A549 (cell line): ENCODE measurements around the gene SLC34A2. TPM values are rescaled to one million over a fixed set of nuclear protein-coding genes. Genes with fewer than 3 reads are reported as not detected.

Source experiments
- ATAC-seq, 2 experiments: fragments of 200-7000 bp in 1 of 2; fragments of >200 bp in 1 of 2; cut with Nextera tagmentation in 1 of 2; cut with Tn5 transposase in 1 of 2; 3 replicates each; pipeline versions ENCODE4 v1.8.0 to v1.9.1; 2018 to 2020; ENCODE audit warnings: mild to moderate bottlenecking in 1 of 2, moderate library complexity in 1 of 2
- CTCF ChIA-PET: fragments of 300-600 bp; sonication (Branson Sonifier 250); formaldehyde crosslinking; extraction: SDS; loops from one replicate; lab custom pipeline; 2021; ENCODE audit warnings: antibody characterized with exemption, inconsistent platforms; lab: Yijun Ruan, JAX
- POLR2A ChIA-PET: fragments of 350-600 bp; formaldehyde crosslinking; extraction: SDS; loops from one replicate; lab custom pipeline; 2021; ENCODE audit warnings: antibody characterized with exemption, inconsistent platforms; lab: Yijun Ruan, JAX
- DNase-seq, 2 experiments: peaks; one replicate each; pipeline versions ENCODE4 v3.0.0 to v3.0.0-alpha.2; 2011 to 2016; ENCODE audit warnings: low read depth in 1 of 2, low spot score in 1 of 2
- FAIRE-seq: peaks from 2 replicates; lab custom pipeline; 2011; peaks lifted over from hg19 to GRCh38; lab: Jason Lieb, UNC
- H3K27ac ChIP-seq, 2 experiments: fragments of >200 bp; sonication (Bioruptor Twin); formaldehyde crosslinking; 3 replicates each; pipeline ENCODE4 v1.5.1; 2016 to 2017
- H3K4me1 ChIP-seq: fragments of >200 bp; sonication (Bioruptor Twin); formaldehyde crosslinking; 3 replicates; pipeline ENCODE4 v1.6.1; 2016
- H3K4me2 ChIP-seq: fragments of >200 bp; sonication (Bioruptor Twin); formaldehyde crosslinking; 3 replicates; pipeline ENCODE4 v1.6.1; 2016
- H3K4me3 ChIP-seq: fragments of >200 bp; sonication (Bioruptor Twin); formaldehyde crosslinking; 3 replicates; pipeline ENCODE4 v1.5.1; 2016
- H3K9me3 ChIP-seq: fragments of >200 bp; sonication (Bioruptor Twin); formaldehyde crosslinking; 3 replicates; pipeline ENCODE4 v1.6.1; 2016
- ATOH8 ChIP-seq: fragments of 250-450 bp; sonication (Bioruptor Pico); IDR thresholded peaks from 2 replicates; pipeline ENCODE4 v1.5.0; 2020; ENCODE audit warnings: low read depth, mild to moderate bottlenecking, moderate library complexity
- BHLHE40 ChIP-seq: IDR thresholded peaks from 2 replicates; pipeline ENCODE4 v1.6.1; 2012; ENCODE audit warnings: low read depth, low read length, inconsistent platforms
- CBX8 ChIP-seq: fragments of 200-600 bp; sonication (generic); IDR thresholded peaks from 2 replicates; pipeline ENCODE4 v1.6.1; 2016
- CHD2 ChIP-seq: fragments of 150-350 bp; IDR thresholded peaks from 2 replicates; pipeline ENCODE4 v1.6.1; 2014; ENCODE audit warnings: low read length; ENCODE audit not compliant: partially characterized antibody
- CHD4 ChIP-seq: fragments of 200-600 bp; sonication (generic); IDR thresholded peaks from 2 replicates; pipeline ENCODE4 v1.6.1; 2016; ENCODE audit warnings: antibody characterized with exemption, mild to moderate bottlenecking, borderline replicate concordance
- E2F6 ChIP-seq: IDR thresholded peaks from 2 replicates; pipeline ENCODE4 v1.6.1; 2012; ENCODE audit warnings: low read depth, borderline replicate concordance
- EP300 ChIP-seq, 2 experiments: fragments of >200 bp; sonication (Bioruptor Twin); formaldehyde crosslinking; IDR thresholded peaks; 2 replicates in 1 of 2; 3 replicates in 1 of 2; pipeline ENCODE4 v1.6.1; 2016 to 2017
- FOSL2 ChIP-seq, 2 experiments: fragments of 450-650 bp in 1 of 2; fragments of >200 bp in 1 of 2; sonication (Bioruptor Twin) in 1 of 2; formaldehyde crosslinking; IDR thresholded peaks; 2 replicates each; pipeline versions ENCODE4 v1.5.0 to v1.6.1; 2016 to 2020; ENCODE audit warnings: mild to moderate bottlenecking in 1 of 2, moderate library complexity in 1 of 2
- HDAC2 ChIP-seq: fragments of 200-600 bp; sonication (generic); IDR thresholded peaks from 2 replicates; pipeline ENCODE4 v1.6.1; 2016
- HEYL ChIP-seq: fragments of 250-450 bp; sonication (Bioruptor Pico); IDR thresholded peaks from 2 replicates; pipeline ENCODE4 v1.8.0; 2021; ENCODE audit warnings: mild to moderate bottlenecking, moderate library complexity
- HOXA7 ChIP-seq: fragments of 250-450 bp; sonication (Bioruptor Pico); IDR thresholded peaks from 2 replicates; pipeline ENCODE4 v1.5.0; 2020; ENCODE audit warnings: mild to moderate bottlenecking, moderate library complexity
- HOXB13 ChIP-seq: fragments of 250-450 bp; sonication (Bioruptor Pico); IDR thresholded peaks from 2 replicates; pipeline ENCODE4 v1.5.0; 2020; ENCODE audit warnings: low read depth, mild to moderate bottlenecking, moderate library complexity
- HOXB5 ChIP-seq: fragments of 250-450 bp; sonication (Bioruptor Pico); IDR thresholded peaks from 2 replicates; pipeline ENCODE4 v1.5.0; 2020; ENCODE audit warnings: mild to moderate bottlenecking, moderate library complexity
- JUN ChIP-seq, 2 experiments: fragments of >200 bp; sonication (Bioruptor Twin); formaldehyde crosslinking; IDR thresholded peaks; 2 replicates in 1 of 2; 3 replicates in 1 of 2; pipeline ENCODE4 v1.6.1; 2016 to 2017
- JUNB ChIP-seq: fragments of >200 bp; sonication (Bioruptor Twin); formaldehyde crosslinking; IDR thresholded peaks from 2 replicates; pipeline ENCODE4 v1.6.1; 2016
- KDM1A ChIP-seq: fragments of 200-600 bp; sonication (generic); IDR thresholded peaks from 2 replicates; pipeline ENCODE4 v1.6.1; 2016; ENCODE audit warnings: low read depth, mild to moderate bottlenecking
- MAX ChIP-seq: IDR thresholded peaks from 2 replicates; pipeline ENCODE4 v1.6.1; 2012
- NFE2L2 ChIP-seq: fragments of 150-350 bp; conservative IDR thresholded peaks from 2 replicates; pipeline ENCODE4 v1.6.1; 2014; ENCODE audit warnings: low read length
- PHF8 ChIP-seq: fragments of 200-600 bp; sonication (generic); IDR thresholded peaks from 2 replicates; pipeline ENCODE4 v1.6.1; 2016; ENCODE audit warnings: low read depth, mild to moderate bottlenecking, antibody characterized with exemption, moderate library complexity, borderline replicate concordance
- RARB ChIP-seq: fragments of 250-450 bp; sonication (Bioruptor Pico); IDR thresholded peaks from 2 replicates; pipeline ENCODE4 v1.8.0; 2021; ENCODE audit warnings: mild to moderate bottlenecking, moderate library complexity
- SREBF2 ChIP-seq: fragments of 450-650 bp; IDR thresholded peaks from 2 replicates; pipeline ENCODE4 v1.6.1; 2014; ENCODE audit warnings: mild to moderate bottlenecking, moderate library complexity
- ZFP36 ChIP-seq: fragments of 450-650 bp; IDR thresholded peaks from 2 replicates; pipeline ENCODE4 v1.6.1; 2014; ENCODE audit warnings: borderline replicate concordance; ENCODE audit not compliant: partially characterized antibody
- ZNF302 ChIP-seq: fragments of 250-450 bp; sonication (Bioruptor Pico); IDR thresholded peaks from 2 replicates; pipeline ENCODE4 v1.9.0; 2021; ENCODE audit warnings: inconsistent platforms, mild to moderate bottlenecking, moderate library complexity
- WGBS: methylation state at CpG from one replicate; pipeline ENCODE4 v1.1.6; 2017; ENCODE audit errors: missing lambda C conversion rate; 5-methylcytosine and 5-hydroxymethylcytosine counted together
- polyA plus RNA-seq, 4 experiments: library from polyadenylated mRNA; depleted of rRNA in 3 of 4; stranded (reverse); fragments of >200 nt; fragmentation: RNase III in 1 of 4; extraction: RNeasy Plus Mini Kit Qiagen cat#74134 plus additional on column Dnase treatment in 1 of 4; gene quantifications; 2 replicates in 3 of 4; 3 replicates in 1 of 4; pipeline ENCODE4 v1.2.3, GENCODE V29; 2011 to 2017

SLC34A2 gene
- polyA plus RNA-seq, 2 of the 4 experiments (the other 2 are of a cell fraction), result 0.03 to 0.08 TPM

GRCh38 chr4:25702848-25703247 lies 47.2 kb downstream of the SLC34A2 start:
- ChIA-PET CTCF (interaction anchor here (0.6 kb wide), 1 partner anchor 344 kb away, joined by 3 read pairs; no protein-coding TSS in a partner anchor), POLR2A (no interaction called here)
- 87% methylated on average over 5 of the region's 5 CpGs for WGBS
- H3K9me3 ChIP-seq, result no peaks in the 10 kb centered on the region
- no peak overlapping the region for H3K27ac ChIP-seq
- no peak for DNase-seq
- no peak for TF ChIP-seq EP300 (IDR thresholded peaks at IDR 0.05)
- TF ChIP-seq BHLHE40, result no peak
- TF ChIP-seq HOXA7 (CRISPR knock-in tag), result no peak
- no peak for TF ChIP-seq JUNB
- no peak for TF ChIP-seq HEYL
- no peak for TF ChIP-seq NFE2L2
- TF ChIP-seq SREBF2, result no peak
- no peak for TF ChIP-seq MAX
- TF ChIP-seq E2F6, result no peak
- H3K4me2 ChIP-seq, result no peak overlapping the region
- no peaks in the 10 kb centered on the region for H3K4me1 ChIP-seq
- ATAC-seq, result no peak
- H3K4me3 ChIP-seq, result no peak overlapping the region
- no peak for FAIRE-seq

GRCh38 chr4:25703731-25704388 lies 48.2 kb downstream of the SLC34A2 start:
- no peaks in the 10 kb centered on the region for H3K4me1 ChIP-seq
- CTCF ChIA-PET, result interaction anchor here (0.7 to 1.1 kb wide), 3 partner anchors 9 to 64 kb away, joined by 3 to 4 read pairs (median 3); no protein-coding TSS in a partner anchor
- no peak overlapping the region for H3K4me2 ChIP-seq
- 51% methylated on average over 3 of the region's 3 CpGs for WGBS
- DNase-seq, result no peak
- no peak overlapping the region for H3K27ac ChIP-seq
- H3K4me3 ChIP-seq, result no peak overlapping the region
- POLR2A ChIA-PET, result no interaction called here
- no peak for ATAC-seq
- no peak for FAIRE-seq
- H3K9me3 ChIP-seq, result no peaks in the 10 kb centered on the region
- TF ChIP-seq ZNF302 (CRISPR knock-in tag) (no peak), ZFP36 (no peak), HOXA7 (CRISPR knock-in tag) (no peak), HEYL (no peak), E2F6 (no peak), HOXB5 (CRISPR knock-in tag) (no peak), PHF8 (no peak), RARB (no peak), HDAC2 (no peak), FOSL2 (IDR thresholded peaks at IDR 0.05) (no peak), FOSL2 (CRISPR knock-in tag; IDR thresholded peaks at IDR 0.05) (no peak), JUN (IDR thresholded peaks at IDR 0.05) (no peak), CHD2 (no peak), CBX8 (no peak), ATOH8 (CRISPR knock-in tag) (no peak), CHD4 (no peak), BHLHE40 (no peak), KDM1A (no peak), MAX (no peak), HOXB13 (CRISPR knock-in tag) (no peak)
- TF ChIP-seq, all 56 proteins: peak for 0
